ENCODE data around the gene RGS13. TPM values are rescaled to one million over a fixed set of nuclear protein-coding genes. Genes with fewer than 3 reads are reported as not detected.

RGS13 gene
- total and polyA plus RNA-seq, 12 donors: 0.06 to 0.51 (median 0.13) TPM; not detected in 9

GRCh38 chr1:192610112-192610889 lies 25.6 kb upstream of the RGS13 start:
- Histone ChIP-seq H3K36me3 (replicated peaks in 1 of 2) (no peaks in the 10 kb centered on the region), H3K4me3 (no peak overlapping the region), H3K27ac (no peak overlapping the region), H3K27me3 (no peaks in the 10 kb centered on the region), H3K4me1 (replicated peaks in 1 of 2) (peaks cover 0 to 21% of the 10 kb centered on the region in 2 donors), H3K9me3 (replicated peaks in 1 of 3) (no peaks in the 10 kb centered on the region)
- intact Hi-C loops (cut with DNase I): loop anchor here in 1 of 2 donors (10.0 kb wide), 1 partner anchor 184 kb away; no protein-coding TSS in a partner anchor
- no peak for TF ChIP-seq POLR2A (IDR thresholded peaks at IDR 0.05)
- TF ChIP-seq CTCF (IDR thresholded peaks at IDR 0.05): peak; percentile 47 to 77 (median 60)
- no peak for DNase-seq
- WGBS, 4 donors: 22 to 28% (median 26%) methylated on average over 3 of the region's 3 CpGs

GRCh38 chr1:192615055-192615454 lies 20.9 kb upstream of the RGS13 start:
- no peak for TF ChIP-seq POLR2A (IDR thresholded peaks at IDR 0.05)
- TF ChIP-seq CTCF (IDR thresholded peaks at IDR 0.05): no peak
- H3K36me3 ChIP-seq (replicated peaks in 1 of 2): no peaks in the 10 kb centered on the region
- peaks cover 0 to 6% (median 0%) of the 10 kb centered on the region in 3 donors for H3K9me3 ChIP-seq (replicated peaks in 1 of 3)
- peaks cover 0 to 17% of the 10 kb centered on the region in 2 donors for H3K4me1 ChIP-seq (replicated peaks in 1 of 2)
- DNase-seq: no peak
- no peak overlapping the region for H3K27ac ChIP-seq
- intact Hi-C loops (cut with DNase I): loop anchor here in 1 of 2 donors (10.0 kb wide), 1 partner anchor 180 kb away; no protein-coding TSS in a partner anchor
- H3K4me3 ChIP-seq: no peak overlapping the region
- no peaks in the 10 kb centered on the region for H3K27me3 ChIP-seq
- 92 to 97% (median 96%) methylated on average over 1 of the region's 1 CpG for WGBS, 4 donors

- no peak overlapping the region for H3K27ac ChIP-seq
- no peaks in the 10 kb centered on the region for H3K4me1 ChIP-seq (replicated peaks in 1 of 2)
- peaks cover 0 to 6% (median 0%) of the 10 kb centered on the region in 3 donors for H3K9me3 ChIP-seq (replicated peaks in 1 of 3)
- H3K4me3 ChIP-seq: no peak overlapping the region
- DNase-seq: no peak
- H3K27me3 ChIP-seq: no peaks in the 10 kb centered on the region
- TF ChIP-seq POLR2A (IDR thresholded peaks at IDR 0.05) (no peak), CTCF (IDR thresholded peaks at IDR 0.05) (no peak)
- intact Hi-C loops (cut with DNase I): no loop called here
- H3K36me3 ChIP-seq (replicated peaks in 1 of 2): no peaks in the 10 kb centered on the region
These were observed 15.8 kb upstream of the RGS13 start for GRCh38 chr1:192620071-192620635.

GRCh38 chr1:192626366-192627179 lies 9.4 kb upstream of the RGS13 start:
- Histone ChIP-seq H3K4me1 (replicated peaks in 1 of 2) (peaks cover 4 to 20% of the 10 kb centered on the region in 2 donors), H3K4me3 (no peak overlapping the region), H3K36me3 (replicated peaks in 1 of 2) (no peaks in the 10 kb centered on the region), H3K27ac (no peak overlapping the region), H3K9me3 (replicated peaks in 1 of 3) (no peaks in the 10 kb centered on the region), H3K27me3 (no peaks in the 10 kb centered on the region)
- DNase-seq: no peak
- no peak for TF ChIP-seq CTCF (IDR thresholded peaks at IDR 0.05)
- TF ChIP-seq POLR2A (IDR thresholded peaks at IDR 0.05): no peak
- intact Hi-C loops (cut with DNase I): no loop called here
- WGBS, 4 donors: 52 to 73% (median 62%) methylated on average over 3 of the region's 3 CpGs

All from adrenal gland (tissue), 12 donors.